ENCODE results near the gene WASF3.

The WASF3 gene

DNA sequence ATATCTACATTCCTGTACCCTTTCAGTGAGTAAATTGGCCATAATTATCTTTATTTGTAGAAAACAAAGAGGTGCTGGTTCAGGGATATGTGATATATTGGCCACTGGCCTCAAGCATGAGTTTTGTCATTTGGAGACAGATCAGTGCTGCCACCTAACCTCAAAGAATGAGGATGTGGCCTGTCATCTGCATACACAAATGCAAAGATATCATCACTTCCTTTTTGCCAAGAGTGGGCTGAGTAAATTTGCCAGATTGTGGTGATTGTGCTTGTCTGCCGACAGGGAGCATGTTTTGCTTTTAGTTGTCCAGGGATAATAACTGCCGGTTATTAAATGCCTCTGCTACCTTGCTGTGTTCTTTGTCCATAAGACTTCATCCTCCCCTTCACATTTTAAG, 44.2 kb downstream of the WASF3 start:
- TF ChIP-seq REST (IDR thresholded peaks at IDR 0.05; ENCODE audit: insufficient read depth in 1 of 2, low read depth in 2 of 2, low read length in 2 of 2): no peak
- no peak for TF ChIP-seq TAF1 (IDR thresholded peaks at IDR 0.05; ENCODE audit: borderline replicate concordance, insufficient read depth, low read length)
- no peak for TF ChIP-seq SIN3A (IDR thresholded peaks at IDR 0.05; ENCODE audit: borderline replicate concordance, insufficient read depth, low read length)
- no peak for TF ChIP-seq POLR2AphosphoS5 (IDR thresholded peaks at IDR 0.05; ENCODE audit: low read depth, low read length)
- TF ChIP-seq FOXP2 (optimal IDR thresholded peaks at IDR 0.05; ENCODE audit: borderline replicate concordance, extremely low read depth, extremely low read length, insufficient read depth): no peak

GRCh38 chr13:26602783-26603182, 45.3 kb downstream of the WASF3 start:
- TF ChIP-seq FOXP2 (optimal IDR thresholded peaks at IDR 0.05; ENCODE audit: borderline replicate concordance, extremely low read depth, extremely low read length, insufficient read depth) (no peak), TAF1 (IDR thresholded peaks at IDR 0.05; ENCODE audit: borderline replicate concordance, insufficient read depth, low read length) (no peak), SIN3A (IDR thresholded peaks at IDR 0.05; ENCODE audit: borderline replicate concordance, insufficient read depth, low read length) (no peak), POLR2AphosphoS5 (IDR thresholded peaks at IDR 0.05; ENCODE audit: low read depth, low read length) (no peak), REST (IDR thresholded peaks at IDR 0.05; ENCODE audit: insufficient read depth in 1 of 2, low read depth in 2 of 2, low read length in 2 of 2) (no peak)

- TF ChIP-seq FOXP2 (optimal IDR thresholded peaks at IDR 0.05; ENCODE audit: borderline replicate concordance, extremely low read depth, extremely low read length, insufficient read depth) (no peak), REST (IDR thresholded peaks at IDR 0.05; ENCODE audit: insufficient read depth in 1 of 2, low read depth in 2 of 2, low read length in 2 of 2) (no peak), TAF1 (IDR thresholded peaks at IDR 0.05; ENCODE audit: borderline replicate concordance, insufficient read depth, low read length) (no peak), POLR2AphosphoS5 (IDR thresholded peaks at IDR 0.05; ENCODE audit: low read depth, low read length) (no peak), SIN3A (IDR thresholded peaks at IDR 0.05; ENCODE audit: borderline replicate concordance, insufficient read depth, low read length) (no peak)
These were observed 47.5 kb downstream of the WASF3 start for GRCh38 chr13:26604784-26605545.

GRCh38 chr13:26605845-26606244, 48.4 kb downstream of the WASF3 start:
- no peak for TF ChIP-seq FOXP2 (optimal IDR thresholded peaks at IDR 0.05; ENCODE audit: borderline replicate concordance, extremely low read depth, extremely low read length, insufficient read depth)
- TF ChIP-seq TAF1 (IDR thresholded peaks at IDR 0.05; ENCODE audit: borderline replicate concordance, insufficient read depth, low read length): no peak
- TF ChIP-seq REST (IDR thresholded peaks at IDR 0.05; ENCODE audit: insufficient read depth in 1 of 2, low read depth in 2 of 2, low read length in 2 of 2): no peak
- TF ChIP-seq SIN3A (IDR thresholded peaks at IDR 0.05; ENCODE audit: borderline replicate concordance, insufficient read depth, low read length): no peak
